ACHN (cell line): ENCODE results near the gene EXOSC9.
A peak's percentile ranks its signal among the peaks of the same experiment; 100 is the strongest.
"Not testable (repeated sequence)": the region's sequence is repeated elsewhere in the genome, so short reads cannot be mapped to it uniquely, and the experiment has no call there.

Experiments
- DNase-seq: peaks from one replicate; pipeline ENCODE4 v3.0.0-alpha.2; 2015
- in situ Hi-C: cut with HindIII; loops from 2 replicates; pipeline ENCODE4 v1.10.0; 2017; ENCODE audit warnings: low sequenced_read_pairs, low pct_ligation_motif_present, low pct_unique_long_range_greater_than_20kb

The EXOSC9 gene

GRCh38 chr4:121800961-121801714, at the start of gene EXOSC9:
TSS of gene EXOSC9 (plus strand) at chr4:121801323. CDS start at chr4:121801425, 102 bp downstream.
- in situ Hi-C loops = no loop called here
- DNase-seq = peak; percentile 94

GRCh38 chr4:121752142-121752541, 49.0 kb upstream of the EXOSC9 start:
- DNase-seq = not testable (repeated sequence)

GRCh38 chr4:121758925-121759568, 42.1 kb upstream of the EXOSC9 start:
- no peak for DNase-seq
- in situ Hi-C loops = no loop called here

More at GRCh38 chr4:121752142-121752541, 49.0 kb upstream of the EXOSC9 start:
- in situ Hi-C loops = not testable (repeated sequence)

GRCh38 chr4:121760205-121760604, 40.9 kb upstream of the EXOSC9 start:
- in situ Hi-C loops = no loop called here
- no peak for DNase-seq

- no peak for DNase-seq
- in situ Hi-C loops = no loop called here
Observed at GRCh38 chr4:121764303-121764701, 36.8 kb upstream of the EXOSC9 start.

GRCh38 chr4:121764702-121765367, 36.3 kb upstream of the EXOSC9 start, which contains the start of gene SMIM43:
TSS of gene SMIM43 (minus strand) at chr4:121765164. CDS start at chr4:121765105, 59 bp downstream.
- in situ Hi-C loops = no loop called here
- peak; percentile 8 for DNase-seq

GRCh38 chr4:121765368-121765705, 35.8 kb upstream of the EXOSC9 start:
- DNase-seq = no peak
- in situ Hi-C loops = no loop called here

GRCh38 chr4:121765971-121766538, 35.1 kb upstream of the EXOSC9 start:
- in situ Hi-C loops = no loop called here
- no peak for DNase-seq

GRCh38 chr4:121767166-121767565, 34.0 kb upstream of the EXOSC9 start:
- in situ Hi-C loops = no loop called here
- no peak for DNase-seq

GRCh38 chr4:121769341-121769740, 31.8 kb upstream of the EXOSC9 start:
- in situ Hi-C loops = no loop called here
- DNase-seq = no peak

- DNase-seq = no peak
- in situ Hi-C loops = no loop called here
Observed at GRCh38 chr4:121771869-121772268, 29.3 kb upstream of the EXOSC9 start.

GRCh38 chr4:121773883-121774282, 27.2 kb upstream of the EXOSC9 start:
- in situ Hi-C loops = no loop called here
- DNase-seq = no peak

GRCh38 chr4:121776610-121777401, 24.3 kb upstream of the EXOSC9 start:
- in situ Hi-C loops = no loop called here
- DNase-seq = no peak

- peak; percentile 10 for DNase-seq
- in situ Hi-C loops = no loop called here
Observed at GRCh38 chr4:121777625-121778024, 23.5 kb upstream of the EXOSC9 start.

- DNase-seq = no peak
- in situ Hi-C loops = no loop called here
Observed at GRCh38 chr4:121778991-121779628, 22.0 kb upstream of the EXOSC9 start.

GRCh38 chr4:121783210-121783609, 17.9 kb upstream of the EXOSC9 start:
- in situ Hi-C loops = no loop called here
- no peak for DNase-seq

- in situ Hi-C loops = no loop called here
- no peak for DNase-seq
Observed at GRCh38 chr4:121784401-121784800, 16.7 kb upstream of the EXOSC9 start.

- in situ Hi-C loops = no loop called here
- peak; percentile 72 for DNase-seq
Observed at GRCh38 chr4:121784975-121785374, 16.1 kb upstream of the EXOSC9 start.
